SJCRH30 (cell line): ENCODE results near the gene GNA15. TPM values are rescaled to one million over a fixed set of nuclear protein-coding genes. Genes with fewer than 3 reads are reported as not detected.
"Not testable (repeated sequence)": the region's sequence is repeated elsewhere in the genome, so short reads cannot be mapped to it uniquely, and the experiment has no call there.

Experiments
- DNase-seq, 2 experiments: peaks; one replicate each; pipeline ENCODE4 v3.0.0-alpha.2; 2015 to 2020
- H3K27ac ChIP-seq: fragments of 250-450 bp; sonication (Bioruptor Pico); 2 replicates; pipeline ENCODE4 v1.5.1; 2020; ENCODE audit warnings: mild to moderate bottlenecking, moderate library complexity
- H3K27me3 ChIP-seq: fragments of 250-450 bp; sonication (Bioruptor Pico); 2 replicates; pipeline ENCODE4 v1.5.1; 2020; ENCODE audit warnings: mild to moderate bottlenecking, moderate library complexity
- H3K36me3 ChIP-seq: fragments of 250-450 bp; sonication (Bioruptor Pico); 2 replicates; pipeline ENCODE4 v1.5.1; 2020; ENCODE audit warnings: mild to moderate bottlenecking, moderate library complexity
- H3K4me1 ChIP-seq: fragments of 250-450 bp; sonication (Bioruptor Pico); 2 replicates; pipeline ENCODE4 v1.5.1; 2020; ENCODE audit warnings: mild to moderate bottlenecking, moderate library complexity
- H3K4me3 ChIP-seq: fragments of 250-450 bp; sonication (Bioruptor Pico); 2 replicates; pipeline ENCODE4 v1.5.1; 2020; ENCODE audit warnings: mild to moderate bottlenecking, moderate library complexity
- H3K9me3 ChIP-seq: fragments of 250-450 bp; sonication (Bioruptor Pico); replicated peaks from 2 replicates; pipeline ENCODE4 v1.5.1; 2020; ENCODE audit warnings: mild to moderate bottlenecking, moderate library complexity
- total RNA-seq: library from RNA; depleted of rRNA; stranded (reverse); fragments of >200 nt; shearing (Covaris generic); gene quantifications from 2 replicates; pipeline ENCODE4 v1.2.3, GENCODE V29; 2014

The GNA15 gene
- total RNA-seq, 1 experiment from 2014 or later, result 0.59 TPM

GRCh38 chr19:3145909-3146676 is 10.3 kb downstream of the GNA15 start:
- H3K4me1 ChIP-seq, result peaks cover 4% of the 10 kb centered on the region
- H3K9me3 ChIP-seq, result no peaks in the 10 kb centered on the region
- no peak for DNase-seq
- no peak overlapping the region for H3K27ac ChIP-seq
- H3K4me3 ChIP-seq, result no peak overlapping the region
- no peaks in the 10 kb centered on the region; the same call in 1 of the 2 replicates for H3K27me3 ChIP-seq
- no peaks in the 10 kb centered on the region for H3K36me3 ChIP-seq

- H3K36me3 ChIP-seq, result no peaks in the 10 kb centered on the region
- no peaks in the 10 kb centered on the region for H3K9me3 ChIP-seq
- peaks cover 4% of the 10 kb centered on the region for H3K4me1 ChIP-seq
- no peaks in the 10 kb centered on the region; the same call in 1 of the 2 replicates for H3K27me3 ChIP-seq
- H3K4me3 ChIP-seq, result no peak overlapping the region
- peak; percentile 39 to 53 for DNase-seq
- no peak overlapping the region for H3K27ac ChIP-seq
Measured at GRCh38 chr19:3146677-3147100, 10.9 kb downstream of the GNA15 start.

- no peaks in the 10 kb centered on the region; the same call in 1 of the 2 replicates for H3K27me3 ChIP-seq
- H3K9me3 ChIP-seq, result no peaks in the 10 kb centered on the region
- H3K4me3 ChIP-seq, result no peak overlapping the region
- H3K36me3 ChIP-seq, result no peaks in the 10 kb centered on the region
- H3K4me1 ChIP-seq, result no peaks in the 10 kb centered on the region
- H3K27ac ChIP-seq, result no peak overlapping the region
- no peak for DNase-seq
Measured at GRCh38 chr19:3148503-3148902, 12.7 kb downstream of the GNA15 start.

GRCh38 chr19:3149089-3149488 is 13.3 kb downstream of the GNA15 start:
- Histone ChIP-seq H3K9me3 (no peaks in the 10 kb centered on the region), H3K36me3 (no peaks in the 10 kb centered on the region), H3K27ac (no peak overlapping the region)

GRCh38 chr19:3149526-3150505 is 14.0 kb downstream of the GNA15 start:
- H3K9me3 ChIP-seq, result no peaks in the 10 kb centered on the region
- H3K27me3 ChIP-seq, result no peaks in the 10 kb centered on the region; the same call in 1 of the 2 replicates
- no peak overlapping the region for H3K27ac ChIP-seq
- no peaks in the 10 kb centered on the region for H3K36me3 ChIP-seq
- H3K4me1 ChIP-seq, result peaks cover 4% of the 10 kb centered on the region; the same call in 1 of the 2 replicates
- H3K4me3 ChIP-seq, result peak overlapping the region; percentile 37
- no peak for DNase-seq

More at GRCh38 chr19:3149089-3149488, 13.3 kb downstream of the GNA15 start:
- no peaks in the 10 kb centered on the region for H3K4me1 ChIP-seq
- H3K27me3 ChIP-seq, result no peaks in the 10 kb centered on the region; the same call in 1 of the 2 replicates
- no peak overlapping the region for H3K4me3 ChIP-seq
- no peak for DNase-seq

- Histone ChIP-seq H3K27ac (no peak overlapping the region), H3K9me3 (no peaks in the 10 kb centered on the region), H3K4me3 (peak overlapping the region; percentile 37), H3K27me3 (no peaks in the 10 kb centered on the region; the same call in 1 of the 2 replicates), H3K4me1 (peaks cover 9% of the 10 kb centered on the region; the same call in 1 of the 2 replicates), H3K36me3 (no peaks in the 10 kb centered on the region)
- DNase-seq, result peak; percentile 26 to 38
Measured at GRCh38 chr19:3150739-3151329, 15.0 kb downstream of the GNA15 start.

GRCh38 chr19:3151563-3152418 is 16.0 kb downstream of the GNA15 start:
- Histone ChIP-seq H3K4me1 (peaks cover 9% of the 10 kb centered on the region; the same call in 1 of the 2 replicates), H3K27me3 (no peaks in the 10 kb centered on the region; the same call in 1 of the 2 replicates), H3K36me3 (no peaks in the 10 kb centered on the region), H3K27ac (no peak overlapping the region), H3K4me3 (peak overlapping the region; percentile 37; the same call in 1 of the 2 replicates), H3K9me3 (no peaks in the 10 kb centered on the region)
- no peak for DNase-seq

- no peak overlapping the region for H3K4me3 ChIP-seq
- H3K9me3 ChIP-seq, result no peaks in the 10 kb centered on the region
- no peaks in the 10 kb centered on the region; the same call in 1 of the 2 replicates for H3K27me3 ChIP-seq
- no peak overlapping the region for H3K27ac ChIP-seq
- H3K4me1 ChIP-seq, result peaks cover 9% of the 10 kb centered on the region; the same call in 1 of the 2 replicates
- no peak for DNase-seq
- H3K36me3 ChIP-seq, result no peaks in the 10 kb centered on the region
Measured at GRCh38 chr19:3152419-3152780, 16.6 kb downstream of the GNA15 start.

- H3K27ac ChIP-seq, result no peak overlapping the region
- H3K36me3 ChIP-seq, result no peaks in the 10 kb centered on the region
- H3K27me3 ChIP-seq, result no peaks in the 10 kb centered on the region; the same call in 1 of the 2 replicates
- no peaks in the 10 kb centered on the region for H3K9me3 ChIP-seq
- no peak overlapping the region for H3K4me3 ChIP-seq
- no peak for DNase-seq
- peaks cover 9% of the 10 kb centered on the region; the same call in 1 of the 2 replicates for H3K4me1 ChIP-seq
Measured at GRCh38 chr19:3153286-3154230, 17.7 kb downstream of the GNA15 start.

- not testable (repeated sequence) for H3K27me3 ChIP-seq, H3K9me3 ChIP-seq, DNase-seq, H3K4me3 ChIP-seq, H3K4me1 ChIP-seq, H3K36me3 ChIP-seq
- H3K27ac ChIP-seq, result peak overlapping the region; percentile 71
Measured at GRCh38 chr19:3154447-3154846, 18.6 kb downstream of the GNA15 start.

- Histone ChIP-seq H3K4me3 (no peak overlapping the region), H3K27me3 (no peaks in the 10 kb centered on the region; the same call in 1 of the 2 replicates), H3K27ac (peak overlapping the region; percentile 71), H3K4me1 (peaks cover 9% of the 10 kb centered on the region; the same call in 1 of the 2 replicates), H3K36me3 (no peaks in the 10 kb centered on the region), H3K9me3 (no peaks in the 10 kb centered on the region)
- DNase-seq, result peak; percentile 96
Measured at GRCh38 chr19:3154957-3155736, 19.3 kb downstream of the GNA15 start.
